GM12801 (cell line): Measurements from ENCODE around the gene ATP1A1.

Experiments used
- TF ChIP-seq, protein P1 (sequence below): IDR thresholded peaks from one replicate; pipeline ENCODE4 v1.5.1; 2011; ENCODE audit warnings: control low read depth; ENCODE audit not compliant: insufficient read length; ENCODE audit errors: extremely low read depth

Gene ATP1A1

DNA sequence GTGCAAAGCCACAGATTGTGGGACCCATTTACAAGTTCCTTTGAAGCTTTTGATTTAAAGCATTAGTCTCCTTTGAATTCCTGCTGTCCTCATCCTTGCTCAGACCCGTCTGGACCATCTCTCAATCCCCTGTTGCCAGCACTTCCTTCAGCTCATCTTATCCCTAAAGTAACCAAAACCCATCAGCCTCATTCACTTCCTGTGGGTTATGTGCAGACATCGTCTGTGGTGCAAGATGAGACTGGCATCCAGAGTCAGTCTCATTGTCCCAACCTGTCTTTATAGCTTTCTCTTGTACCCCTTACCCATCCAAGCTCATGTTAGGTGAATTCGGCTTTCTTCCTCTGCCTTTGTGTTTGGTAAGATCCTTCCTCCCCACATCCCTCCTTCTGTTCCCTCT lies 29.3 kb downstream of the ATP1A1 start:
- TF ChIP-seq, protein P1, sequence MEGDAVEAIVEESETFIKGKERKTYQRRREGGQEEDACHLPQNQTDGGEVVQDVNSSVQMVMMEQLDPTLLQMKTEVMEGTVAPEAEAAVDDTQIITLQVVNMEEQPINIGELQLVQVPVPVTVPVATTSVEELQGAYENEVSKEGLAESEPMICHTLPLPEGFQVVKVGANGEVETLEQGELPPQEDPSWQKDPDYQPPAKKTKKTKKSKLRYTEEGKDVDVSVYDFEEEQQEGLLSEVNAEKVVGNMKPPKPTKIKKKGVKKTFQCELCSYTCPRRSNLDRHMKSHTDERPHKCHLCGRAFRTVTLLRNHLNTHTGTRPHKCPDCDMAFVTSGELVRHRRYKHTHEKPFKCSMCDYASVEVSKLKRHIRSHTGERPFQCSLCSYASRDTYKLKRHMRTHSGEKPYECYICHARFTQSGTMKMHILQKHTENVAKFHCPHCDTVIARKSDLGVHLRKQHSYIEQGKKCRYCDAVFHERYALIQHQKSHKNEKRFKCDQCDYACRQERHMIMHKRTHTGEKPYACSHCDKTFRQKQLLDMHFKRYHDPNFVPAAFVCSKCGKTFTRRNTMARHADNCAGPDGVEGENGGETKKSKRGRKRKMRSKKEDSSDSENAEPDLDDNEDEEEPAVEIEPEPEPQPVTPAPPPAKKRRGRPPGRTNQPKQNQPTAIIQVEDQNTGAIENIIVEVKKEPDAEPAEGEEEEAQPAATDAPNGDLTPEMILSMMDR: no peak

DNA sequence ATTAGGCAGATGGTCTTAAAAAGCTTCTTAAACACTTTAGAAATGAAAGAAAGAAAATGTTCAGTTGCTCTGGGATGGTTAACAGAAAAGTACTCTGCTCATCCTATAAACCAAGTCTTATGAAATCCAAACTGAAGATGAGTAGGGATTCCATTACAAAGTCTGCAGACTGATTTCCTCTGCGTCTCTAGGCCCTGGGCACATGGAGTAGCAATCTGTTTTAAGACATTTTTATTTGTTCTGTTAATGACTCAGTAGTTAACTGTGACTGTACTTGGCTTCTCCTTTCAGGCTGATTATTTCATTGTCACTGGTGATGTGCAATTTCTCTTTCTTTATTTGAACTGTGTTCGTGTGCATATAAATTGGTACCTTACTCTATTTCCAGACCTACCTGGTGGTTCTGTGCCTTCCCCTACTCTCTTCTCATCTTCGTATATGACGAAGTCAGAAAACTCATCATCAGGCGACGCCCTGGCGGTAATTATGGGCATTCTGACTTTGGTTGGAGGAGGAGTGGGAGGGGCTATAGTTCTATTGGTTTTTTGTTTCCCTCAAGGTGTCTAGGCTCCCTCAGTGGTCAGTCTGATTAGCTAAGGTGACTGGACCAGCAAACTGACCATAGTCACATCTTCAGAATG lies 30.6 kb downstream of the ATP1A1 start:
- TF ChIP-seq, protein P1: no peak

DNA sequence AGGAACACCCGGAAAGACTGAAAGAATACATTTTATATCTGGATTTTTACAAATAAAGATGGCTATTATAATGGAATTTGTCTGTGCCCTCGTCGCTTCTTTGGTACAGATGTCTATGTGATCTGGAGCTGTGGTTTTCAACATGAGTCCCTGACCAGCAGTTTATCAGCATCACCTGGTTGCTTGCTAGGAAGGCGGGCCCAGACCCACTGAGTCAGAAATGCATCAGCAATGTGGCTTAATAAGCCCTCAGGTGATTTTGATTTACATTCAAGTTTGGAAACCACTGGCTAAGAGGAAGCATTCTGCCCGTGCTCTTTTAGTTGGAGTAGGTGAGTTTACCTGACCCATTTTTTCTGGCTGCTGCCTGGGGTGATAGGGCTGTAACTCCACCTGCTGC lies 31.7 kb downstream of the ATP1A1 start:
- TF ChIP-seq, protein P1: no peak

DNA sequence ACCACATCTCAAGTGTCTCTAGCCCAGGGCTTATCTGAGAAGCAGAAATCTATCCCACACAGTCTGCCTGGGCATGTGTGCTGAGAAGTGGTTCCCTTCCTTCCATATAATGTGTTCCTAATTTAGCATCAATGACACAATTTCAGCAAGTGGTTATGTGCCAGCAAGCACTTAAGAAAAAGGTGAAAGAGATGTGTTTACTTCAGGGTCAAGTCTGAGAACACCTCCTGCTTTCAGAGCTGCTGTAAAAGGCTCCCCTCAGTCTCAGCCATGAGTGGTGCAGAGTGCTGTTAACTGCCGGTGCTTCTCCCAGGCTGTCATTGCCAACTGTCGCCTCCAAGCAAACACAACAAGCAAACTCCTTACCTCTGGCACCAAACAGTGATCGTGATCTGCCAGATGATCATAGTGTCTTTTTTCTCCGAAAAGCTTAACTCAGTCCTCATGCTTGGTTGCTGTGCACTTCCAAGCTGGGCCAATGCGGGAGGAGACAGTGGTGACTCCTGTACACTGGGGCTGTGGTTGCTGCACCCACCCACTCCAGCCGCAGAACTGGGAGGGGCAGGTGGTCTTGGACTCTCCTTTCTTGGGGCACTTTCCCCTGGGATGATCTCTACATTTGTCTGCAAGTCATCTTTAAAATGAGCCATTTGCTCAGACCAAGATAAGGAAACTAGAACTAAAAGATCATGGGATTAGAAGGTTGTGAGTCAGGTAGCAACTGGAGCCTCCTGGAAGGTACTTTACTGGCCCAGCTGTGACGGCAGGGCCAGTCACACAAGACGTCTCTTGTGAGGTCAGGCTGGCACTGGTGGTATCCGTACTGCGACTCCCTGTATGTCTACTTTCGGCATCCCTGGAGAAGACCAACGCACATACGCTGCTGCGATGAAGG lies 32.4 kb downstream of the ATP1A1 start:
- TF ChIP-seq, protein P1: no peak

DNA sequence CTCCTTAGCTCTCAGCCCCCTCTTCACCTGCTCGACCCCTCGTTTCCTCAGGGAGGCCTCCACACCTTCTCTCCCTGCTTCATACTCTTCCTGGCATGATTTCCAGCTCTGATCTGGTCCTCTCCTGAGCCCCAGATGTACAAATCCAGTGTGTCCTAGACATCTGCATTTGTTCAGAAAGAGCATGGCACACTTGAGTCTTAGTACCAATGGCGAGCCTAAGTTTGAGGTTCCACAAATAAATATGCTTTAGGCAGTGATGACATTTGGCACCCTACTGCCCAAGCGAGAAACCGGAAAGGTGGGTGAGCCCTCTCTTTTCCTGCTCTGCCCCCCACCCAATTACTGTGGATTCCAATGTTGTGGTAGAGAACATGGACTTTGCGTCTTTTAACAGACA lies 34.0 kb downstream of the ATP1A1 start:
- TF ChIP-seq, protein P1: no peak

DNA sequence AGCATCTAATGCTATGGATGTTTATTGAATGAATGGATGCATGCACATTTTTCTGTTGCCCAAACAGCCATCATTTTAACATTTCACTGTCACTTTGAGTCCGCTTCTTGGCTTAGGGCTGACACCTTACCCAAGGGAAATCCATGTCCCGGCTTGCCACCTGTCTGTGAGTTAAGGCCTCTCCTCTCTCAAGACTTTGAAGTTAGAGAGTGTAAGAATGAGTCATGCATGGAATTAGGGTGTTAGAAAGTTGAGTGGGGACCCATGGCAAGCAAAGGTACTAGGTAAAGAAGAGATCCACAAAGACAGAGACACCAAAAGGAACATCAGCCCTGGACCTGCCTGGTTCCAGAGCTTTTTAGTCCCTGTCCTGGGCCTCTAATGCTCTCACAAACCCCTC lies 35.1 kb downstream of the ATP1A1 start:
- TF ChIP-seq, protein P1: no peak

DNA sequence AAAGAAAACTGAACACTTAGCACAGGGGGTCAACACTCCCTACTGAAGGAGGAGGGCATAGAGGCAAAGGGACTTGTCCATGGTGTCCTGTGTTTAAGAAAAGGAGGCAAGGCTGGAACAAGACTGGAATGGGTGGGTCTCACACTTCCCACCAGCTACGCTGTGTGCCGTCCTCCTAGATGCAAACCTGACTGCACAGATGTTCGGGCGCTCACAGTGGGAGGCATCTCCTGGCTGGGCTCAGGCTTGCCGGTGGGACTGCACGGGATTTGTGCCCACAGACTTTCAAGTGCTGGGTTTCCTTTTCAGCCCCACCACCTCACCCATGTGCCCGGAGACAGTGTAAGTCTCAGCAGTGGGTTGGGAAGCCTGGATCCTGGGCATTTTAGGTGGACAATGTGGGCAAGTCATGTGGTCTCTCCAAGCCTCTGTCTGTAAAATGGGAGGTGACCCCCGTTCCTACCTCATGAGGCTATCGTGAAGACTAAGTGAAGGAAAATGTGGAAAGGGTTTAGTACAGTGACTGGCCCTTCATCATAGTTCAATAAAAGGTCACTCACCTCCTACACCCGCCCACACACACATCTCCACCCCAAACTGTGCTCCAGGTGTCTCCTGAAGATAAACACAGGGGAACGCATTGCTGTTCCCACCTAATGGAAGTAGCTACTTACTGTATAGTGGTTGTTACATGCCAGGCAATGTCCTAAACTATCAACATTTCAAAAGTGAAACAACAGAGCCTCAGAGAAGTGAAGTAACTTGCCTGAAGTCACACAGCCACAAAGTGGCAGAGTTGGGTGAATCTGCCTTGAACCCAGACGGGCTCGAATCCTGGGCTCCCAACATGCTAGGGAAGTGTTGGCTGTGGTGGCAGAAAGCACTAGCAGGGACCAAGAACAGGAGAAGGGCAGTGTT lies 36.0 kb downstream of the ATP1A1 start:
- TF ChIP-seq, protein P1: no peak
